Lung microvascular endothelial cell (primary cell): ENCODE data around the gene INTS3. TPM values are rescaled to one million over a fixed set of nuclear protein-coding genes. Genes with fewer than 3 reads are reported as not detected.

ENCODE experiments used
- DNase-seq, 2 donors: peaks; one replicate each; pipeline versions ENCODE4 v3.0.0 to v3.0.0-alpha.2; 2010; ENCODE audit warnings: low read depth in 2 of 2
- total RNA-seq: library from RNA; depleted of rRNA; stranded (reverse); fragments of >200 nt; gene quantifications from 2 replicates; pipeline ENCODE4 v1.2.1, GENCODE V29; 2014

INTS3 gene
- total RNA-seq, 1 donor from 2014 or later, result 20.6 TPM

DNA sequence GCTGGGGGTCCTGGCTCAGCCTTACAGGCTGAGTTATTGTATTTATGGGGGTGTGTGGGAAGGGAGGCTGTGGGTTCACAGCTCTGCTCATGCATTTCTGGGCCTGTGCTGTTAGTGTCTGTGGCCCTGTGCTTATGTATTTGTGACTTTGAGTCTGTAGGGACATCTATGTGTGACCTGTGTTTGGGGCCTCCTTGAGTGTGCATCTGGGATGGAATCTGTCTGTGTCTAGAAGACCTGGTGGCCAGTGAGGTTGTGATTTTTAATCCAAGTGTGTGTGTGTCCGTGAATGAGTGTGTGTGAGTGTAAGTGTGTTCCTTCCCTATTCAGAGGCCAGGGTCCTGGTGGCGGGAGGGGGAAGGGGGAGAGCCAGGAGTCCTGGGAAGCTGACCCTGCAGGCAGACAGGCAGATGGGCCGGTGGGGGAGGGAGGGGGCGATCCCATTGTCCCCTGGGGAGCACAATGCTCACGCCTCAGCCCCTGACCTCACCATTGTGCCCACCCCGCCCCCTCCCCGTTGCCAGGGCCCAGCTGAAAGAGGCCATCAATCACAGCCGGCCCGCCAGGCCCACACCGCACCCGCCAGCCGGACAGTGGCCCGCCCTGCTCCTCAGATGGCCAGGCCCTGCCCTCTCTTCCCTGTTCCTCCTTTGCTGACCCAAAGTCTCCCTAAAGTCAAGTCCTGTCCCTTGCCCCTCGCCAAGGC, 66.9 kb downstream of the INTS3 start:
- no peak for DNase-seq

DNA sequence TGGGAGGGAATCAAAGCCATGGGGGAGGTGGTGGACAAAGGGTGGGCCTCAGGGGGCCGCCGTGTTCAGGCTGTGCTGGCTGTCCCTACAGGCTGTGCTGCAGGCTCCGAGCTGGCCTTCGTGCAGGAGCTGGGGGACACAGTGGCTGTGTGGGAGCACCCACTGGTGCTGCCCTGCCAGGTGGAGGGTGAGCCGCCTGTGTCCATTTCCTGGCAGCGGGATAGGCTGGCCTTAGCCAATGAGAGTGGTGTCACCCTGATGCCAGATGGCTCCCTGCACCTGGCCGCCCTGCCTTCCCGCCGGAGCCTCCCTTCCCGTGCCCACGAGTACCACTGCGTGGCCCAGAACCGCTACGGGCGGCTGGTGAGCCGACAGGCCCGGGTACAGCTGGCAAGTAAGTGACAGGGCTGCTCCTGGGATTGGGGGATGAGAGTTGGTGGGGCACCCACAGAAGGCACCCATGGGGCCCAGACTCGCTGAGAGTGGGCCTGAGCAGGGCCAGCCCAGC, 67.5 kb downstream of the INTS3 start:
- no peak for DNase-seq

DNA sequence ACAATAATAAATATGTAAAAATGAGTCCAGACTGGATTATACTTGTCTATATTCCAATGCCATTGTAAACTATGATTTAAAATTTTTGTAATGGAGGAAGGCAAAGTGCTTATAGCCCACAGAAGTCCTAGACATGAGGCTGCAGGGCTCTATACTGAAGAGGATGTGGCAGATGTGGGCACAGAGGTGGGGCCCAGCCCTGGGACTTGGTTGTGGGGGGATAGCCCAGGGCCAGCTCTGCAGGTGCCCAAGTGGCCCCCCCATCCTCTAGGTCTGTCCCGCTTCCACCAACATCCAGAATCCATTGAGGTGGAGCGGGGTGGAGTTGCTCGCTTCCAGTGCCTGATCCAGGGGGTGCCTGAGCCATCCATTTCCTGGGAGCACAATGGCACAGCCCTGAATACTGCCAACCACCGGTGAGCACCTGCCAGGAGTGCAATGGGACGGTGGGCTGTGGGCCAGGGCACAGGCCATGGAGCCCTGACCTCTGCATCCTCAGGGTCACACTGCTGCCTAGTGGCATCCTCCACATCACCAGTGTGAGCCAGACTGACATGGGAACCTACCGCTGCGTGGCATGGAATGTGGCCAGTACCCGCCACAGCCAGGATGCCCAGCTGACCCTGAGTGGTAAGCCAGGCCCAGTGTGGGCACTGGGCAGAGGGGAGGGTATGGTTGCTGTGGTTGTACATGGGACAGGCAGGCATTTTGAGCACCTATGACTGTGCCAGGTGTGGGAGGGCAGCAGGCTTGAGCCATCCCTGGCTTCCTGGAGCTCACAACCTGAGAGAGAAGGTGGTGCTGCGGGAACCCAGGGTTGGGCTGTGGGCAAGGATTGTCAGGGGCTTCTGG, 68.3 kb downstream of the INTS3 start:
- DNase-seq, result no peak

GRCh38 chr1:153796786-153797659, 69.2 kb downstream of the INTS3 start:
- DNase-seq, result peak; percentile 73 to 83

- no peak for DNase-seq
These were observed 70.6 kb downstream of the INTS3 start for GRCh38 chr1:153798468-153798780.

- no peak for DNase-seq
These were observed 71.2 kb downstream of the INTS3 start for GRCh38 chr1:153799016-153799415.

- no peak for DNase-seq
These were observed 72.0 kb downstream of the INTS3 start for GRCh38 chr1:153799566-153800465.

- DNase-seq, result no peak
These were observed 72.7 kb downstream of the INTS3 start for GRCh38 chr1:153800516-153800915.

DNA sequence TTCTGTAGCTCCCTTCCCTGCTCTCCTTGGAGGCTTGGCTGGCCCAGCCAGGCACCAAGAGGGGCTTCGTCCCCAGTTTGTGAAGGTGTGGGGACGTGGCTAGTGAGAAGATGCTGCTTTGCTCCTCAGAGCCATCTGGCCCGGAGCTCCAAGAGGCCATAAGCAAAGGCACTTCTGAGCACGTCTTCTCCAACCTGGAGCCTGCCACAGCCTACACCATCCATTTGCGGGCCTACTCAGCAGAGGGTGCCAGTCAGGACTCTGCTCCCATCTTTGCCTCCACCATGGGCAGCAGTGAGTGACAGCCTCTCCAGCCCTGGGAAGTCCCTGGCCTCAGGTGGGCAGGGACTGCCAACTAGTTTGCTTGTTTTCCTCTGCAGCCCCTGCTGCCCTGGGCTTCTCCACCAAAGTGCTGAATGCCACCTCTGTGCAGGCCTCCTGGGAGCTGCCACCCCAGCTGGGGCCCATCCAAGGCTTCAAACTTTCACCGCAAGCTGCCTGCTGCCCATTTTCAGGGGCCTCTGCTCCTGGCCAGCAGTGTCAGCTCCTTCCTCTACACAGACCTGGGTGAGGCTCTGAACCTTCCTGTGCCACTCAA, 73.3 kb downstream of the INTS3 start:
- no peak for DNase-seq

GRCh38 chr1:153801786-153802697, 74.2 kb downstream of the INTS3 start:
- no peak for DNase-seq

GRCh38 chr1:153803470-153804056, 75.7 kb downstream of the INTS3 start:
- no peak for DNase-seq

DNA sequence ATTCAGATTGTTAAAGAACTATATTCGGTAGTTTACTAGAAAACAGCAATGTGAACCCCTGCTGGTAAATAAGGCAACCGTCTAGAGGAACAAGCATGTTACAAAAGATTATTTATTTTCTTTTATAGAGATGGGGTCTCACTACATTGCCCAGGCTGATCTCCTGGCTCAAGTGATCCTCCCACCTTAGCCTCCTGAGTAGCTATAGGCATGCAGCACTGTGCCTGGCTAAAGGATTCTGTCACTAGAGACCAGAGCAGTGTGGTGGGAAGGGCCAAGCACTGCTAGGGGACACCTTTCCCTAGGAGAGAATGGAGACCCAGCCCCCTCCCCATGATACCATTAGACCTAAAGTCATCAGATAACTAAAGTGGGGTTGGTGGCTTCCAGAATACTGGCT, 76.3 kb downstream of the INTS3 start:
- DNase-seq, result no peak

DNA sequence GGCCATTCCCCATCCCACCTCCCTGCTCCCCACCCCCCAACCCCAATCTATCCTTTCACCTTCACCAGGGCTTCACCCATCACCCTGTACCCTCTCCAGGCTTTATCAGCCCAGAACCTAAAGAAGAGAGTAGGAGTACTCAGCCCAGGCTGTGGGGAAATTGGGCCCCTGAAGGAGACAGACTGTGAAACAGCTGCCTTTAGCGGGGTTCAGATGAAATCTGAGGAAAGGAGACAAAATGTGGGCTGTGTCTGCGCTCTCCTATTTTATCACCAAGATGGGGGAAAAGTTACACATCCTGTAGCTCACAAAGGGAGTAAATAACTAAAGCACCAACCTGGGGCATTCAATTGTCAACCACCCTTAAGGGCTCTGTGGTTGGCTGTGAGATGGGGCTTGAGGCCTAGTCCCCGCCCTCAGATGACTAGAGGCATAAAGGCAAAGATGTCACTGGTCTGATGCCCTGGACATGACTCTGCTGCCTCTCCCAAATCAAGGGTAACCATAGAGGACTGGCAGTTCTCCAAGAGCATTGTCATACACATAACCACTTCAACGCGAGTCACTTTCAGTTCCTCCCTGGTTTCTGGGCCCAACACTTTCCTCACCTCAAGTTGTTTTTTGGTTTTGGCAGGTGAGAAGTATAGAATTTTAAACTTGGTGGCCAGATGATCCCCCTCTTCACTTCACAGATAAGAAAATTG, 77.3 kb downstream of the INTS3 start:
- peak; percentile 20 to 59 for DNase-seq

- no peak for DNase-seq
These were observed 78.3 kb downstream of the INTS3 start for GRCh38 chr1:153805886-153806719.

GRCh38 chr1:153816283-153816889, 88.5 kb downstream of the INTS3 start:
- no peak for DNase-seq

GRCh38 chr1:153818876-153819275, 91.0 kb downstream of the INTS3 start:
- DNase-seq, result no peak
